ENCODE data around the gene SORCS2. TPM values are rescaled to one million over a fixed set of nuclear protein-coding genes. Genes with fewer than 3 reads are reported as not detected.

Gene SORCS2
- total and polyA plus RNA-seq, 2 of the 4 experiments (the other 2 are of a cell fraction) = 0.36 to 0.62 TPM

- Histone ChIP-seq H3K9me1 (ENCODE audit: insufficient read depth, low read length) (no peaks in the 10 kb centered on the region; the same call in 1 of the 2 replicates), H3K4ac (ENCODE audit: low read depth, low read length) (no peak overlapping the region), H3K79me1 (ENCODE audit: low read depth in 1 of 2, low read length in 2 of 2) (no peaks in the 10 kb centered on the region), H3K4me1 (ENCODE audit: control insufficient read depth, insufficient read depth, low read length) (peaks cover 3% of the 10 kb centered on the region; the same call in 1 of the 2 replicates), H3K27me3 (ENCODE audit: control insufficient read depth, insufficient read depth, low read length) (peaks cover 11% of the 10 kb centered on the region), H3K9me3 (ENCODE audit: control insufficient read depth, insufficient read depth, low read length) (no peaks in the 10 kb centered on the region), H3K36me3 (ENCODE audit: control insufficient read depth, insufficient read depth, low read length) (no peaks in the 10 kb centered on the region), H3K4me2 (ENCODE audit: low read depth, low read length) (no peak overlapping the region), H3K23ac (ENCODE audit: low read depth, low read length) (no peak overlapping the region), H2AK5ac (ENCODE audit: low read depth, low read length) (no peak overlapping the region), H2BK20ac (ENCODE audit: low read depth, low read length) (no peak overlapping the region), H4K20me1 (ENCODE audit: insufficient read depth, low read length) (no peaks in the 10 kb centered on the region), H2BK120ac (ENCODE audit: low read depth, low read length) (no peak overlapping the region), H3K9ac (ENCODE audit: low read depth, low read length) (no peak overlapping the region), H4K8ac (ENCODE audit: low read depth in 2 of 2, low read length in 2 of 2) (no peak overlapping the region), H2BK15ac (ENCODE audit: low read depth, low read length) (no peak overlapping the region), H2BK5ac (ENCODE audit: low read depth, low read length, poor library complexity, severe bottlenecking) (no peak overlapping the region), H3K14ac (replicated peaks; ENCODE audit: low read depth, low read length) (no peak overlapping the region), H3K56ac (ENCODE audit: extremely low read depth, insufficient read depth, low read length) (no peak overlapping the region), H2AFZ (replicated peaks; ENCODE audit: low read length, poor library complexity) (no peak overlapping the region), H3K4me3 (ENCODE audit: insufficient read depth, low read depth, low read length) (no peak overlapping the region), H3K18ac (ENCODE audit: low read depth, low read length) (no peak overlapping the region), H4K91ac (ENCODE audit: insufficient read depth, low read depth, low read length) (no peak overlapping the region), H4K5ac (ENCODE audit: low read depth, low read length) (no peak overlapping the region), H3K27ac (ENCODE audit: insufficient read depth, low read length) (no peak overlapping the region), H2AK9ac (replicated peaks; ENCODE audit: low read depth, low read length, poor library complexity) (no peak overlapping the region)
- no TSS peak for BruUV-seq (replicated peaks)
- 97% methylated on average over 10 of the region's 12 CpGs; no CpG with 5 or more reads in 1 of the 2 experiments for WGBS, 2 experiments (ENCODE audit: extremely low coverage in 2 of 2, insufficient read length in 1 of 2)
- ATAC-seq (ENCODE audit: low read depth) (no peak), DNase-seq (no peak)
- POLR2A ChIA-PET (ENCODE audit: unreplicated experiment) = no interaction called here
- TF ChIP-seq SMC3 (IDR thresholded peaks at IDR 0.05; ENCODE audit: low read depth, low read length) (no peak), MXI1 (IDR thresholded peaks at IDR 0.05; ENCODE audit: borderline replicate concordance, low read depth, low read length) (no peak), CEBPB (IDR thresholded peaks at IDR 0.05; ENCODE audit: low read depth, low read length) (no peak), BHLHE40 (IDR thresholded peaks at IDR 0.05; ENCODE audit: low read depth, low read length) (no peak), MAZ (IDR thresholded peaks at IDR 0.05; ENCODE audit: borderline replicate concordance, low read depth, low read length) (no peak), POLR2A (IDR thresholded peaks at IDR 0.05; ENCODE audit: low read depth, low read length) (no peak), FOS (IDR thresholded peaks at IDR 0.05; ENCODE audit: low read depth, low read length) (no peak), ELK1 (IDR thresholded peaks at IDR 0.05; ENCODE audit: borderline replicate concordance, low read depth, low read length) (no peak), CHD1 (IDR thresholded peaks at IDR 0.05; ENCODE audit: low read depth, low read length) (no peak), NFE2L2 (IDR thresholded peaks at IDR 0.05; ENCODE audit: low read depth, low read length) (no peak)
- TF ChIP-seq, protein P1, sequence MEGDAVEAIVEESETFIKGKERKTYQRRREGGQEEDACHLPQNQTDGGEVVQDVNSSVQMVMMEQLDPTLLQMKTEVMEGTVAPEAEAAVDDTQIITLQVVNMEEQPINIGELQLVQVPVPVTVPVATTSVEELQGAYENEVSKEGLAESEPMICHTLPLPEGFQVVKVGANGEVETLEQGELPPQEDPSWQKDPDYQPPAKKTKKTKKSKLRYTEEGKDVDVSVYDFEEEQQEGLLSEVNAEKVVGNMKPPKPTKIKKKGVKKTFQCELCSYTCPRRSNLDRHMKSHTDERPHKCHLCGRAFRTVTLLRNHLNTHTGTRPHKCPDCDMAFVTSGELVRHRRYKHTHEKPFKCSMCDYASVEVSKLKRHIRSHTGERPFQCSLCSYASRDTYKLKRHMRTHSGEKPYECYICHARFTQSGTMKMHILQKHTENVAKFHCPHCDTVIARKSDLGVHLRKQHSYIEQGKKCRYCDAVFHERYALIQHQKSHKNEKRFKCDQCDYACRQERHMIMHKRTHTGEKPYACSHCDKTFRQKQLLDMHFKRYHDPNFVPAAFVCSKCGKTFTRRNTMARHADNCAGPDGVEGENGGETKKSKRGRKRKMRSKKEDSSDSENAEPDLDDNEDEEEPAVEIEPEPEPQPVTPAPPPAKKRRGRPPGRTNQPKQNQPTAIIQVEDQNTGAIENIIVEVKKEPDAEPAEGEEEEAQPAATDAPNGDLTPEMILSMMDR (conservative IDR thresholded peaks at IDR 0.05; ENCODE audit: low read depth, low read length) = no peak
- intact Hi-C loops (cut with micrococcal nuclease) (no loop called here), dilution Hi-C loops (cut with HindIII; ENCODE audit: low sequenced_read_pairs, unreplicated experiment) (no loop called here), in situ Hi-C loops (cut with MboI; ENCODE audit: low sequenced_read_pairs) (no loop called here)
- CTCF ChIA-PET = interaction anchor here (0.7 kb wide), 1 partner anchor 9 kb away, joined by 3 read pairs; no protein-coding TSS in a partner anchor
Measured at GRCh38 chr4:7200801-7201200, 8.5 kb downstream of the SORCS2 start.
